NCI-H524 (cell line): Measurements from ENCODE around the gene FNDC1.

Experiments used
- DNase-seq, 2 experiments: peaks; one replicate each; lab custom pipeline; 2025; lab: John Stamatoyannopoulos, UW

FNDC1 gene

GRCh38 chr6:159212028-159212427 is 42.8 kb downstream of the FNDC1 start:
- peak; percentile 56 to 78 for DNase-seq

GRCh38 chr6:159212525-159213280 is 43.5 kb downstream of the FNDC1 start:
- DNase-seq, result peak in 1 of 2 experiments; percentile 51

- DNase-seq, result no peak
These were observed 44.2 kb downstream of the FNDC1 start for GRCh38 chr6:159213405-159213804.

GRCh38 chr6:159214281-159214680 is 45.1 kb downstream of the FNDC1 start:
- no peak for DNase-seq

GRCh38 chr6:159217595-159218275 is 48.5 kb downstream of the FNDC1 start:
- peak; percentile 39 to 76 for DNase-seq

GRCh38 chr6:159220093-159220492 is 50.9 kb downstream of the FNDC1 start:
- no peak for DNase-seq

- peak in 1 of 2 experiments; percentile 27 for DNase-seq
These were observed 52.4 kb downstream of the FNDC1 start for GRCh38 chr6:159221486-159222170.

- peak in 1 of 2 experiments; percentile 64 for DNase-seq
These were observed 55.3 kb downstream of the FNDC1 start for GRCh38 chr6:159224452-159224851.

- peak; percentile 66 to 93 for DNase-seq
These were observed 60.5 kb downstream of the FNDC1 start for GRCh38 chr6:159229651-159230051.

GRCh38 chr6:159232106-159232645 is 63.0 kb downstream of the FNDC1 start:
- DNase-seq, result no peak

GRCh38 chr6:159232751-159233150 is 63.6 kb downstream of the FNDC1 start:
- no peak for DNase-seq

- peak in 1 of 2 experiments; percentile 47 for DNase-seq
These were observed 64.3 kb downstream of the FNDC1 start for GRCh38 chr6:159233365-159234101.

GRCh38 chr6:159234102-159234553 is 64.9 kb downstream of the FNDC1 start:
- no peak for DNase-seq

- no peak for DNase-seq
These were observed 69.8 kb downstream of the FNDC1 start for GRCh38 chr6:159238920-159239558.

- peak; percentile 7 to 65 for DNase-seq
These were observed 79.9 kb downstream of the FNDC1 start for GRCh38 chr6:159249128-159249527.

- peak in 1 of 2 experiments; percentile 14 for DNase-seq
These were observed 80.6 kb downstream of the FNDC1 start for GRCh38 chr6:159249752-159250151.

GRCh38 chr6:159250633-159251032 is 81.4 kb downstream of the FNDC1 start:
- no peak for DNase-seq

GRCh38 chr6:159252955-159253508 is 83.8 kb downstream of the FNDC1 start:
- DNase-seq, result peak; percentile 28 to 69

GRCh38 chr6:159254186-159254585 is 85.0 kb downstream of the FNDC1 start:
- DNase-seq, result no peak

- DNase-seq, result no peak
These were observed 86.3 kb downstream of the FNDC1 start for GRCh38 chr6:159255434-159255951.

GRCh38 chr6:159256128-159256527 is 86.9 kb downstream of the FNDC1 start:
- no peak for DNase-seq
